HepG2 (cell line): ENCODE results near the gene IL1RAPL2. TPM values are rescaled to one million over a fixed set of nuclear protein-coding genes. Genes with fewer than 3 reads are reported as not detected.

Experiments used
- ATAC-seq: fragments of 200-7000 bp; cut with Tn5 transposase; 3 replicates; pipeline ENCODE4 v1.9.1; 2020; ENCODE audit warnings: mild to moderate bottlenecking, moderate library complexity
- BruUV-seq: library from RNA; stranded (reverse); fragments of 400-500 nt; replicated peaks from 2 replicates; lab custom pipeline; 2021; lab: Mats Ljungman, UMichigan
- CTCF ChIA-PET: fragments of 300-600 bp; formaldehyde crosslinking; extraction: SDS; loops from one replicate; lab custom pipeline; 2021; ENCODE audit warnings: low total read pairs, inconsistent platforms, low intra/inter-chr PET ratio; lab: Yijun Ruan, JAX
- POLR2A ChIA-PET: fragments of 350-600 bp; sonication (Branson Sonifier 250); formaldehyde crosslinking; loops from one replicate; lab custom pipeline; 2020; ENCODE audit warnings: antibody characterized with exemption, inconsistent platforms; lab: Yijun Ruan, JAX
- DNase-seq: peaks from one replicate; pipeline ENCODE4 v3.0.0-alpha.2; 2015; ENCODE audit warnings: low spot score
- FAIRE-seq: peaks from 3 replicates; lab custom pipeline; 2011; peaks lifted over from hg19 to GRCh38; lab: Jason Lieb, UNC
- H2AFZ ChIP-seq: one replicate; pipeline ENCODE4 v1.6.1; 2011; ENCODE audit warnings: low read length, inconsistent platforms
- H3K27ac ChIP-seq: fragments of 300-600 bp; 3 replicates; pipeline ENCODE4 v1.8.0; 2011; ENCODE audit warnings: mixed run types, mild to moderate bottlenecking, mixed read lengths, low read length, inconsistent platforms; ENCODE audit not compliant: insufficient read depth; ENCODE audit errors: extremely low read length
- H3K27me3 ChIP-seq, 2 experiments: fragments of 200-600 bp in 1 of 2; 2 replicates in 1 of 2; 3 replicates in 1 of 2; pipeline versions ENCODE4 v1.6.0 to v1.8.0; 2011; ENCODE audit warnings: low read length in 2 of 2, mild to moderate bottlenecking in 2 of 2, moderate library complexity in 2 of 2, inconsistent platforms in 1 of 2; ENCODE audit not compliant: insufficient read depth in 2 of 2, control insufficient read depth in 1 of 2
- H3K36me3 ChIP-seq, 2 experiments: fragments of 200-600 bp in 1 of 2; replicated peaks in 1 of 2; 2 replicates in 1 of 2; 3 replicates in 1 of 2; pipeline versions ENCODE4 v1.5.1 to v1.8.0; 2011; ENCODE audit warnings: low read length in 2 of 2, inconsistent platforms in 1 of 2; ENCODE audit not compliant: insufficient read depth in 2 of 2, control insufficient read depth in 1 of 2
- H3K4me1 ChIP-seq: 2 replicates; pipeline ENCODE4 v1.5.1; 2012; ENCODE audit warnings: low read length, inconsistent platforms; ENCODE audit not compliant: insufficient read depth
- H3K4me2 ChIP-seq: 2 replicates; pipeline ENCODE4 v1.6.0; 2011; ENCODE audit warnings: low read depth, low read length, inconsistent platforms
- H3K4me3 ChIP-seq, 3 experiments: fragments of 200-600 bp in 1 of 3; sonication (generic), shearing (Covaris generic) in 1 of 3; replicated peaks in 1 of 3; 2 replicates each; pipeline ENCODE4 v1.5.1; 2011 to 2016; ENCODE audit warnings: low read length in 3 of 3, inconsistent platforms in 2 of 3, low read depth in 2 of 3, mild to moderate bottlenecking in 2 of 3, control low read depth in 1 of 3, mixed read lengths in 1 of 3; ENCODE audit not compliant: insufficient read depth in 1 of 3
- H3K79me2 ChIP-seq: one replicate; pipeline ENCODE4 v1.6.1; 2011; ENCODE audit warnings: low read length, inconsistent platforms; ENCODE audit not compliant: insufficient read depth
- H3K9ac ChIP-seq: 2 replicates; pipeline ENCODE4 v1.6.0; 2011; ENCODE audit warnings: mild to moderate bottlenecking, low read depth, low read length, inconsistent platforms; ENCODE audit not compliant: insufficient read depth
- H3K9me3 ChIP-seq: 2 replicates; pipeline ENCODE4 v1.5.1; 2012; ENCODE audit warnings: mild to moderate bottlenecking, low read length
- H4K20me1 ChIP-seq: 2 replicates; pipeline ENCODE4 v1.6.0; 2011; ENCODE audit warnings: inconsistent platforms, mild to moderate bottlenecking, low read length, moderate library complexity; ENCODE audit not compliant: insufficient read depth
- IRX3 ChIP-seq: sonication (generic); formaldehyde crosslinking; IDR thresholded peaks from 2 replicates; pipeline ENCODE4 v1.8.1; 2023; ENCODE audit warnings: mild to moderate bottlenecking, low read depth, missing genetic modification reagents, borderline replicate concordance
- MAFK ChIP-seq, 2 experiments: IDR thresholded peaks in 1 of 2; conservative IDR thresholded peaks in 1 of 2; 2 replicates each; pipeline ENCODE4 v1.6.1; 2011; ENCODE audit warnings: improper control_type of control experiment in 2 of 2, low read length in 2 of 2
- MBNL3 ChIP-seq: fragments of 250-450 bp; sonication (Bioruptor Pico); conservative IDR thresholded peaks from 2 replicates; pipeline ENCODE4 v1.8.0; 2022; ENCODE audit warnings: mild to moderate bottlenecking, inconsistent platforms
- NCOA1 ChIP-seq: sonication (generic); formaldehyde crosslinking; IDR thresholded peaks from 2 replicates; pipeline ENCODE4 v1.9.0; 2021; ENCODE audit warnings: missing genetic modification reagents
- PCBP2 ChIP-seq: fragments of 200-400 bp; formaldehyde crosslinking; optimal IDR thresholded peaks from 2 replicates; pipeline ENCODE3; 2018; ENCODE audit warnings: low read length, low read depth; ENCODE audit not compliant: poor library complexity, severe bottlenecking
- PHB2 ChIP-seq: fragments of 450-650 bp; IDR thresholded peaks from 2 replicates; pipeline ENCODE4 v1.6.1; 2018; ENCODE audit not compliant: partially characterized antibody
- SPEN ChIP-seq: sonication (generic); formaldehyde crosslinking; IDR thresholded peaks from 2 replicates; pipeline ENCODE4 v1.5.1; 2020; ENCODE audit warnings: low read depth, mild to moderate bottlenecking, missing genetic modification reagents
- TP53 ChIP-seq: sonication (generic); formaldehyde crosslinking; conservative IDR thresholded peaks from 2 replicates; pipeline ENCODE4 v1.4.0; 2020; ENCODE audit warnings: missing genetic modification reagents
- ZNF501 ChIP-seq: sonication (generic); formaldehyde crosslinking; IDR thresholded peaks from 2 replicates; pipeline ENCODE4 v1.5.1; 2020; ENCODE audit warnings: mild to moderate bottlenecking, moderate library complexity, missing genetic modification reagents
- ZNF510 ChIP-seq: sonication (generic); formaldehyde crosslinking; IDR thresholded peaks from 2 replicates; pipeline ENCODE4 v1.4.0; 2020; ENCODE audit warnings: low read depth, mild to moderate bottlenecking, missing genetic modification reagents
- ZNF75D ChIP-seq: sonication (generic); formaldehyde crosslinking; IDR thresholded peaks from 2 replicates; pipeline ENCODE4 v1.8.1; 2023; ENCODE audit warnings: missing genetic modification reagents, mild to moderate bottlenecking, borderline replicate concordance
- WGBS: methylation state at CpG from one replicate; pipeline ENCODE4 v1.1.6; 2017; ENCODE audit warnings: low lambda C conversion rate; 5-methylcytosine and 5-hydroxymethylcytosine counted together
- in situ Hi-C: cut with HindIII; loops from 2 replicates; pipeline ENCODE4 v1.10.0; 2017; ENCODE audit warnings: low pct_unique_long_range_greater_than_20kb; ENCODE audit not compliant: extremely low pct_ligation_motif_present
- intact Hi-C: fragments of 100-400 bp; cut with micrococcal nuclease; formaldehyde crosslinking; loops from one replicate; pipeline ENCODE4 v1.10.0; 2022; ENCODE audit not compliant: unreplicated experiment
- polyA plus RNA-seq, 8 experiments: library from polyadenylated mRNA; depleted of rRNA in 3 of 8; stranded (reverse) in 7 of 8; unstranded in 1 of 8; fragments of >200 nt; fragmentation: Illumina TruSeq in 4 of 8; extraction: Trizol in 4 of 8; gene quantifications; 2 replicates each; pipeline versions ENCODE4 v1.2.1 to v1.2.3, GENCODE V29; 2011 to 2016; ENCODE audit warnings: low read depth in 4 of 8, missing spikeins in 1 of 8, mixed read lengths in 1 of 8; ENCODE audit not compliant: insufficient read depth in 1 of 8
- total RNA-seq, 5 experiments: library from RNA; depleted of rRNA; stranded (reverse); fragments of >200 nt; fragmentation: Illumina TruSeq; extraction: Trizol; gene quantifications; 2 replicates each; pipeline ENCODE4 v1.2.3, GENCODE V29; 2016; ENCODE audit warnings: low read depth in 1 of 5

The IL1RAPL2 gene
- total and polyA plus RNA-seq, 2 of the 13 experiments (the other 11 are each of a cell fraction or from before 2014, with no cell fraction given) = not detected

GRCh38 chrX:104697294-104697693 is 131.3 kb downstream of the IL1RAPL2 start (continued):
- no peak for TF ChIP-seq TP53 (CRISPR knock-in tag)

GRCh38 chrX:104707042-104707441 is 141.0 kb downstream of the IL1RAPL2 start:
- 7% methylated on average over 4 of the region's 4 CpGs for WGBS
- no TSS peak for BruUV-seq
- ChIA-PET POLR2A (no interaction called here), CTCF (no interaction called here)
- Histone ChIP-seq H3K36me3 (no peaks in the 10 kb centered on the region), H3K27me3 (no peaks in the 10 kb centered on the region), H3K4me2 (no peak overlapping the region), H3K9ac (no peak overlapping the region), H3K9me3 (no peaks in the 10 kb centered on the region), H4K20me1 (no peaks in the 10 kb centered on the region), H2AFZ (no peak overlapping the region), H3K4me1 (no peaks in the 10 kb centered on the region), H3K4me3 (no peak overlapping the region), H3K79me2 (no peaks in the 10 kb centered on the region), H3K27ac (no peak overlapping the region)
- in situ Hi-C loops (no loop called here), intact Hi-C loops (no loop called here)
- TF ChIP-seq MAFK (conservative IDR thresholded peaks at IDR 0.05 in 1 of 2, IDR thresholded peaks at IDR 0.05 in 1 of 2; ENCODE audit: low read length in 2 of 2) = peak in 1 of 2 experiments; percentile 61; a peak in 2 of 4 replicates
- TF ChIP-seq ZNF510 (CRISPR knock-in tag) = no peak
- FAIRE-seq (no peak), ATAC-seq (no peak), DNase-seq (no peak)

GRCh38 chrX:104707572-104707971 is 141.6 kb downstream of the IL1RAPL2 start:
- DNase-seq (no peak), FAIRE-seq (no peak)
- Histone ChIP-seq H3K4me1 (no peaks in the 10 kb centered on the region), H2AFZ (no peak overlapping the region)
- POLR2A ChIA-PET = no interaction called here
- TF ChIP-seq SPEN (CRISPR knock-in tag) = no peak
- no peak for TF ChIP-seq NCOA1 (CRISPR knock-in tag)
- TF ChIP-seq PHB2 = no peak
- no peak for TF ChIP-seq PCBP2
- TF ChIP-seq MBNL3 (CRISPR knock-in tag) = no peak
- TF ChIP-seq ZNF75D (CRISPR knock-in tag) = no peak
- no peak for TF ChIP-seq IRX3 (CRISPR knock-in tag)
- TF ChIP-seq ZNF501 (CRISPR knock-in tag) = no peak
- TF ChIP-seq, all 625 proteins: peak for 0
- CTCF ChIA-PET = no interaction called here
- Histone ChIP-seq H3K27ac (no peak overlapping the region), H3K79me2 (no peaks in the 10 kb centered on the region), H4K20me1 (no peaks in the 10 kb centered on the region), H3K4me3 (no peak overlapping the region), H3K4me2 (no peak overlapping the region), H3K9me3 (no peaks in the 10 kb centered on the region), H3K27me3 (no peaks in the 10 kb centered on the region), H3K36me3 (no peaks in the 10 kb centered on the region), H3K9ac (no peak overlapping the region)
- BruUV-seq = no TSS peak
- in situ Hi-C loops = no loop called here
- ATAC-seq = no peak
- intact Hi-C loops = no loop called here
